AG04449 (cell line): ENCODE measurements around the gene SOX6.
"Not testable (repeated sequence)": the region's sequence is repeated elsewhere in the genome, so short reads cannot be mapped to it uniquely, and the experiment has no call there.

Experiments used
- CTCF ChIA-PET: fragments of 350-600 bp; formaldehyde crosslinking; extraction: SDS; loops from one replicate; lab custom pipeline; 2021; ENCODE audit warnings: antibody characterized with exemption; lab: Yijun Ruan, JAX
- POLR2A ChIA-PET: fragments of 400-600, 350-600 bp; formaldehyde crosslinking; extraction: SDS; loops from one replicate; lab custom pipeline; 2020; ENCODE audit warnings: antibody characterized with exemption, inconsistent platforms; lab: Yijun Ruan, JAX
- DNase-seq: peaks from one replicate; pipeline ENCODE4 v3.0.0-alpha.2; 2010; ENCODE audit warnings: low read depth, low spot score
- H3K4me3 ChIP-seq: 2 replicates; pipeline ENCODE4 v1.5.1; 2011; ENCODE audit warnings: low read depth, mild to moderate bottlenecking, control low read depth, low read length
- TF ChIP-seq, protein P1 (sequence below): IDR thresholded peaks from one replicate; pipeline ENCODE4 v1.5.1; 2011; ENCODE audit warnings: mild to moderate bottlenecking, moderate library complexity, low read length, control low read depth, inconsistent platforms; ENCODE audit not compliant: insufficient read depth; ENCODE audit errors: missing control alignments

Gene SOX6

GRCh38 chr11:16082095-16083055 lies 274.0 kb downstream of the SOX6 start:
- POLR2A ChIA-PET: no interaction called here
- CTCF ChIA-PET: interaction anchor here (0.6 to 1.5 kb wide), 4 partner anchors 9 to 532 kb away, joined by 3 read pairs; no protein-coding TSS in a partner anchor

DNA sequence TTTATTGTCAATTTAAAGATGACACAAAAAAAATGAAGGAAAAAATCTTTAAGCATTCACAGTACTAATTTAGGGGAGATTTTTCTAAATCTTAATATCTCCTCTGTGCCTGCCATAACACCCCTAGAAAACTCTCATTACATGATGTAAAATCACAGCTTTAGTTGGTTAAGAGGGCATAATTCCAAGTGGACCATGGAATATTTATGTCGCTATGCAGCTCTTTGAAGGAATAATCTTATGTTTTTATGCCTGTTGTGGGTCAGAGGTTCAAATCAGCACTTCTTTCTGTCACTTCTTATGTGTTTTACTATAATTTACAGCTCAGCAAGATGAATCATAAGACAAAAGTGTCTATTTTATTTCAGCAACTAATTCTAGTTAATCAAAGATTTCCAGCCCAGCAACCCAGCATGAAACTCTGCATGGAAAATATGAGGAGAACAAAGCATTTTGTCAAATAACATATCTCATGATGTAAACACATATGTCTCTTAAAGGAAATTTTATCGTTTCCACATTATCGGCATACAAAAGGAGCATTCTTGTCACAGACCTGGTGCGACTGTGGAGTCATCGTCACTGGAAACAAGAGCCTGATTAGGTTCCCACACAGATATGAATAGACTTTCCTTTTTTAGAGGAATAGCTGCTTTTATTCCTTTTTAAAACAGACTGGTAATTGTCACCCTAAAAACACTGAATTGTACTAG lies 274.8 kb downstream of the SOX6 start:
- TF ChIP-seq, protein P1, sequence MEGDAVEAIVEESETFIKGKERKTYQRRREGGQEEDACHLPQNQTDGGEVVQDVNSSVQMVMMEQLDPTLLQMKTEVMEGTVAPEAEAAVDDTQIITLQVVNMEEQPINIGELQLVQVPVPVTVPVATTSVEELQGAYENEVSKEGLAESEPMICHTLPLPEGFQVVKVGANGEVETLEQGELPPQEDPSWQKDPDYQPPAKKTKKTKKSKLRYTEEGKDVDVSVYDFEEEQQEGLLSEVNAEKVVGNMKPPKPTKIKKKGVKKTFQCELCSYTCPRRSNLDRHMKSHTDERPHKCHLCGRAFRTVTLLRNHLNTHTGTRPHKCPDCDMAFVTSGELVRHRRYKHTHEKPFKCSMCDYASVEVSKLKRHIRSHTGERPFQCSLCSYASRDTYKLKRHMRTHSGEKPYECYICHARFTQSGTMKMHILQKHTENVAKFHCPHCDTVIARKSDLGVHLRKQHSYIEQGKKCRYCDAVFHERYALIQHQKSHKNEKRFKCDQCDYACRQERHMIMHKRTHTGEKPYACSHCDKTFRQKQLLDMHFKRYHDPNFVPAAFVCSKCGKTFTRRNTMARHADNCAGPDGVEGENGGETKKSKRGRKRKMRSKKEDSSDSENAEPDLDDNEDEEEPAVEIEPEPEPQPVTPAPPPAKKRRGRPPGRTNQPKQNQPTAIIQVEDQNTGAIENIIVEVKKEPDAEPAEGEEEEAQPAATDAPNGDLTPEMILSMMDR: no peak
- H3K4me3 ChIP-seq: no peak overlapping the region
- ChIA-PET CTCF (interaction anchor here (0.6 to 1.2 kb wide), 4 partner anchors 10 to 532 kb away, joined by 3 read pairs; no protein-coding TSS in a partner anchor), POLR2A (no interaction called here)
- DNase-seq: no peak

More at GRCh38 chr11:16082095-16083055, 274.0 kb downstream of the SOX6 start:
- no peak for DNase-seq
- no peak overlapping the region for H3K4me3 ChIP-seq
- TF ChIP-seq, protein P1: no peak

GRCh38 chr11:16080688-16081381 lies 275.5 kb downstream of the SOX6 start:
- CTCF ChIA-PET: interaction anchor here (1.0 kb wide), 1 partner anchor 140 kb away, joined by 3 read pairs; no protein-coding TSS in a partner anchor
- POLR2A ChIA-PET: no interaction called here
- DNase-seq: no peak
- TF ChIP-seq, protein P1: no peak
- H3K4me3 ChIP-seq: no peak overlapping the region

DNA sequence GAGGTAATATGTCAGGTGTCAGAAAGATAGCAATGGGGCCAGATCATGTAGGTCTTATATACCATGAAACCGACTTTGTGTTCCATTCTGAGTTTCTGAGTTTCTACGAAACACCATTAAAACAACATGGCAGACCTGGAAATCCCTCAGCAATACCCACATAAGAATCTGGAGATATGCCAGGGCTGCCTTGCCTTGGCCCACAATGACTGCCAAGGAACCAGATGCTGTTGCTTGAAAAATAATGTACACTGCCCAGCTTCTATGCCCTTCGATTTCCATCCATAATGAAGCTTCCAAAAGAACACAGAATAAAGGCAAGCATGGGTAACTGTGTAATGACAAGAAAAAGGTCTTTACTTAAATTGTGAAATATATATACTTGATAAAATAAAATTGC lies 277.4 kb downstream of the SOX6 start:
- CTCF ChIA-PET: no interaction called here
- no peak for DNase-seq
- TF ChIP-seq, protein P1: no peak
- no peak overlapping the region for H3K4me3 ChIP-seq
- POLR2A ChIA-PET: no interaction called here

- TF ChIP-seq, protein P1: no peak
Observed at GRCh38 chr11:16070573-16070972, 285.8 kb downstream of the SOX6 start.

DNA sequence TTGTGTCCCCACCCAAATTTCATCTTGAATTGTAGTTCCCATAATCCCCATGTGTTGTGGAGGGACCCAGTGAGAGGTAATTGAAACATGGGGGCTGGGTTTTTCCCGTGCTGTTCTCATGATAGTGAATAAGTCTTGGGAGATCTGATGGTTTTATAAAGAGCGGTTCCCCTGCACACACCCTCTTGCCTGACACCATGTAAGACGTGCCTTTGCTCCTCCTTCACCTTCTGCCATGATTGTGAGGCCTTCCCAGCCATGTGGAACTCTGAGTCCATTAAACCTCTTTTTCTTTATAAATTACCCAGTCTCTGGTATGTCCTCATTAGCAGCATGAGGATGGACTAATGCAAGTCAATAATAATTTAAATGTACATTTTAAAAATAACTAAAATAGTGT lies 289.1 kb downstream of the SOX6 start:
- H3K4me3 ChIP-seq, DNase-seq, CTCF ChIA-PET, POLR2A ChIA-PET: not testable (repeated sequence)

More at GRCh38 chr11:16070573-16070972, 285.8 kb downstream of the SOX6 start:
- ChIA-PET POLR2A (no interaction called here), CTCF (interaction anchor here (0.6 kb wide), 1 partner anchor 82 kb away, joined by 3 read pairs; no protein-coding TSS in a partner anchor)
- no peak overlapping the region for H3K4me3 ChIP-seq
- no peak for DNase-seq
